HG02798 (cell line): ENCODE data around the gene GRB14.

ENCODE experiments used
- ATAC-seq: cut with Tn5 transposase; IDR thresholded peaks from one replicate; pipeline ENCODE4 v1.9.1; 2021; ENCODE audit warnings: mild to moderate bottlenecking; ENCODE audit not compliant: unreplicated experiment, poor library complexity

The GRB14 gene

GRCh38 chr2:164617466-164617865 is 3.8 kb downstream of the GRB14 start:
- no peak for ATAC-seq

- no peak for ATAC-seq
These were observed 7.8 kb downstream of the GRB14 start for GRCh38 chr2:164613321-164613982.

DNA sequence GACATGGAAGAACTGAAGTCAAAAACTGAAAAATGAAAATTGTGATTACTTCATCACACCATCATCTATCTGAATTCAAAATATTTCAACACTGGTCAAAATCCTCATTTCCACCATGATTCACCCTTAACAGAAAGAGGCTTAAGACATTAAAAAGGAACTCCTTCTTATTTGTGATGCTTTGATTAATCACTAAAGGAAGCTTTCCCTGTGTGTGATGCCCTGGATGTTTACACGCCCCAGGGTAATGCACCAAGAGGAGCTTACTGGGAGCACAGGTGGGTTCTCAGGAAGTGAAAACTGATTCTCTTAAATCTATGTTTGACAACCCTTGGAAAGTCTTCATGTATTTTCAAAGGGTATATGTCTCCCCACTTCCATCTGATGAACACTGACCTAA is 11.5 kb downstream of the GRB14 start:
- ATAC-seq, result no peak

DNA sequence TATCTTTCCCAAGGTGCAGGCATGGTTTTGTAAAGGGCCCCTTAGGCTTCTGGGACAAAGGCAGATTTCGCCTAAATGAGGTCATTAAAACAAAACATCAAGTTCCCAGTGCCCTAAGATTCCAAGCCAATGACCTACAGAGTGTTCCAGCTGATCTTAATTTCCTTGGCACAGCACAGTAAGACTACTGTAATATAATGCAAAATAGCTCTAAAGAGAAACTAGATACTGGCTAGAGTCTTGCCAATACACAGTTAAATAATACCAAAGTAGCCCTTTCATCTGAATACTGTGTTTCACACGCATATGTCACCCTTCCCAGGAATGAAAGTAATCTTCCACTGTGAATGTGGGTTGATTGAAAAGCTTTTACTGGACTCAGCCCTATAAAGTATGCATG is 14.7 kb downstream of the GRB14 start:
- ATAC-seq, result no peak

- ATAC-seq, result no peak
These were observed 16.0 kb downstream of the GRB14 start for GRCh38 chr2:164605295-164605694.

GRCh38 chr2:164600763-164601162 is 20.5 kb downstream of the GRB14 start:
- ATAC-seq, result no peak

DNA sequence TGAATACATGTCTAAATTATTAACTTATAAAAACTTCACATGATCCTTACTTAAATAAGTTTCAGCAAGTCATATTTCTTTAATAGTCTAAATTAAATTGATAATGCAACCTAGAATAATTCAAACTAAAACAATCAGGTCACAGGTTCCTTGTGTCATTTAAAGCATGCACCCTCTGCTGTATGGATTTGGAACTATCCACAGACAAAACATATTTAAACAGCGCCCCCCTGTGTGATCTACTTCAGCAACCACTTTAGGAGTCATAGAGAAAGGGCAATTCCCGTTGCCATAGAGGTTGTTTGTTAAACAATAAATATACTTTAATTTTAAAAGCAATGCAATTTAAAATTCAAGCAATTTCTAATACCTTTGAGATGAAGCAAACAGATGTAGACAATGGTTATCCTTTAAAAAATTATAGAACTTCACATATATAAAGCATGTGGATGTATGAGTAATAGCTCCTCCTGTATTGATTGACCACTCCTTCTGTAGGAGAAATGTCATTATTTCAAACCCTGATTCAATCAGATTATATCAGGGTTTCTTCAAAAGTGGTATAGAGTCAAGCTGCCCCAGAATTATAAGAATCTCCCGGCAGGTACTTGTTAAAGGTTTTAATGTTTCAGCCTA is 21.2 kb downstream of the GRB14 start:
- peak; percentile 91 for ATAC-seq

GRCh38 chr2:164597983-164598382 is 23.3 kb downstream of the GRB14 start:
- no peak for ATAC-seq

- ATAC-seq, result no peak
These were observed 26.3 kb downstream of the GRB14 start for GRCh38 chr2:164595031-164595430.

GRCh38 chr2:164593959-164594358 is 27.3 kb downstream of the GRB14 start:
- no peak for ATAC-seq

DNA sequence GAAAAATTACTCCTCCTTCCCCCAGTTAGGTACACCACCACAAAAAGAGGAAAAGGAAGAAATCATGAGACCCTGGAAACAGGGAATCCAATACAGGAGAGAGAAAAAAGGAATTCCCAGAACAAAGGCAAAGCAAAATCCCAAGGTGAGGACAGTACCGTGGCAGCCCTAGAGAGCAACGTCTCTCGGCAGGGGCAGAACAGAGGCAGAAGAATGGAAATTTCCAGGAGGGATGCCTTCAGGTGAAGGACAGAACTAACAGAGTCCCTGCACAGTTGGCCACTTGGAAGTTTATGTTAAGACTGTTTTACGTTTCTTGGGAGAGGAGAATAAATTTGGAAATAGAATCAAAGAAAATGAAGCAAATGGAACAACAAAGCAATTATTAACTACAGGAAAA is 27.7 kb downstream of the GRB14 start:
- no peak for ATAC-seq

- ATAC-seq, result no peak
These were observed 31.8 kb downstream of the GRB14 start for GRCh38 chr2:164589522-164589921.

DNA sequence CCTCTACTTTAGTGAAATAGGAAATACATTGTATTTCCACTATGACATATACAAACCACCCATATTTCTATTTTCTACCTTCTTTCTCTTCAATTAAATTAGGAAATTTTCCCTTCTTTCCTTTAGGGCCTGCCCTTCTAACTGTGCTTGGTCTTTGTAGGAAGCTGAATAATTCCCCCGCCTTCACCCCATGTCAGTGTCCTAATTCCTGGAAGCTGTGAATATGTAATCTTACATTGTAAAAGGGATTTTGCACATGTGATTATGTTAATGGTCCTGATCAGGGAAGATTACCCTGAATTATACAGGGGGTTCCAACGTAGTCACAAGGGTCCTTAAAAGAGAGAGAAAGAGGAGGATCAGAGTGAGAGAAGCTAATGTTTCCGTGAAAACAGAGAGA is 40.2 kb downstream of the GRB14 start:
- no peak for ATAC-seq

- ATAC-seq, result no peak
These were observed 46.4 kb downstream of the GRB14 start for GRCh38 chr2:164574931-164575330.

- ATAC-seq, result no peak
These were observed 50.8 kb downstream of the GRB14 start for GRCh38 chr2:164570475-164570874.

DNA sequence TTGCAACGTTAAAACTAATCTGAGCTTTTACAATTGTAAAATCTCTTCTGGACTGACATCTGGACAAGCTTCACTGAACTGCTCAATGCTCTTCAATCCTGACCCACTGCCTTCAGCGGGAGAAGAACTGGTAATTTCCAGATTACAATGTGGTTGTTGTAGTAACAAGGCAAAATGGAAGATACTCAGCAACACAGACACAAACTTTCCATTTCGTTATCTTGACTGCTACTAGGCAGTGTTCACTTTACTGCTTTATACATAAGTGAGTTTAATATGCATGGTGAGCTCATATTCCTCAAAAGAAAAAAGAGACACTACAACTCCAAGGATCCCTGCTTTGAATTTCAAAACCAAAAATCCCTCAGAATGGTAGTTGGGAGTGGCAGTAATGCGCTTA is 51.9 kb downstream of the GRB14 start:
- no peak for ATAC-seq

- no peak for ATAC-seq
These were observed 53.0 kb downstream of the GRB14 start for GRCh38 chr2:164568317-164568716.

GRCh38 chr2:164567335-164567989 is 53.8 kb downstream of the GRB14 start:
- ATAC-seq, result no peak

GRCh38 chr2:164565359-164565758 is 55.9 kb downstream of the GRB14 start:
- no peak for ATAC-seq

- no peak for ATAC-seq
These were observed 58.6 kb downstream of the GRB14 start for GRCh38 chr2:164562666-164563065.

DNA sequence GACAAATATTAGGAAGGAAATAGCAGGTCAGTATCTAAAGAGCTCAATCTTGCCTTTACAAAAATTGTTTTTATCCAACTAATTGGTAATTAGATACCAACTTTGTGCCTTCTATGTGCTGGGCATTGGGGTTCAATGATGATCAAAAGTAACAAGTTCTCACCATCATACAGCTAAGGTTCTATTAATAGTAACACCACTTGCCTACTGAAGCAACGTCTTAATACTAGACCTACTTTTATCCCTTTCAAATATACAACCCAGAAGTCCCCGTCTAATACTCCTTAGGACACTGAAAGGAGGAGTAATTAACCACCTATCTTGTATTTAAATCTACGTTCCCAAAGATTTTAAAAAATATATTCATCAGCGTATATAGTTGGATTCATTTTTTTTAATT is 59.3 kb downstream of the GRB14 start:
- no peak for ATAC-seq

GRCh38 chr2:164561416-164561815 is 59.9 kb downstream of the GRB14 start:
- no peak for ATAC-seq
